Measurements from ENCODE around the gene SBF1. TPM values are rescaled to one million over a fixed set of nuclear protein-coding genes. Genes with fewer than 3 reads are reported as not detected.

Gene SBF1
- total and polyA plus RNA-seq, 4 donors, result 30.1 to 76.9 (median 34.2) TPM

DNA sequence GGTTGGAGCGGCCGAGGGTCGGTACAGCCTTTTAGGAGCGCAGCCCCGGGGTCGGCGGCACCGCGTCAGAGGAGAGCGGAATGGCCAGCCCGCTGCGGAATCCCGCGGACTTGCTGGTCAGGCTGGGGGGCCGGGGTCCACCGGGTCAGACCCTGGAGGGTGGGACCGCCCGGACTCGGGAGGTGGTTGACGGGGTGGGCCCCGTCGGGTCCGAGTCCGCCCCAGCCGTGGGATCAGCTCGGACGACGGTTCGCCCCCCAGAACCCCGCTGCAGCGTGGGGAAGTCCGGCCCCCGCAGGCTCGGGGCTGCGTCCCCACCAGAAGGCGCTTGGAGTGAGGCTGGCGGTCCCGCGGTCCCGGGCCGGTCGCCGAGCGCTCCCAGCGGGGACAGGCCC lies 6.2 kb upstream of the SBF1 start:
- peaks cover 0 to 34% (median 20%) of the 10 kb centered on the region in 3 donors for H3K27me3 ChIP-seq (ENCODE audit: control insufficient read depth in 3 of 3, insufficient read depth in 3 of 3, low read length in 2 of 3)
- H3K4me1 ChIP-seq (ENCODE audit: control insufficient read depth in 5 of 5, insufficient read depth in 5 of 5, low read length in 5 of 5), result peaks cover 0 to 5% (median 0%) of the 10 kb centered on the region in 5 donors
- no peak overlapping the region for H3K9ac ChIP-seq (ENCODE audit: insufficient read depth in 1 of 2, low read length in 2 of 2)

DNA sequence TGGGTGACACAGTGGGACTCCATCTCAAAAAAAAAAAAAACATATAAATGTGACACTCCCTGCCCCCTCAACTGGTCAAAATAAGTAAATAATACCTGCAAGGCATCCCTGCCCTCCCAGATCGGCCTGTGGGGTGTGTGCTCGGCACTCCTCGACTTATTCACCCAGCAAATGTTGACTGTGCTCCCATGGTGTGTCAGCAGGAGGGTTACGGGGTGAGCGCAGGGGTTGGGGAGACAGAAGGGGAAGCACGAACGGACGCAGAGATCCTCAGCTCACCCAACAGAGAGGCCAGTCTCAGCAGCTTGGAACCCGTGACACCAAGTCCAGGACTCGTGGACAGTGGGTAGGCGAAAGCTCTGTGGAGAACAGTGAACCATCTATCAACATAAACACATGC lies 4.9 kb upstream of the SBF1 start:
- no peak for DNase-seq
- Histone ChIP-seq H3K27me3 (ENCODE audit: control insufficient read depth in 3 of 3, insufficient read depth in 3 of 3, low read length in 2 of 3) (peaks cover 0 to 34% (median 20%) of the 10 kb centered on the region in 3 donors), H3K9me3 (ENCODE audit: control insufficient read depth in 4 of 4, insufficient read depth in 3 of 4, low read length in 3 of 4) (no peaks in the 10 kb centered on the region), H3K4me3 (no peak overlapping the region), H3K36me3 (ENCODE audit: control insufficient read depth in 4 of 4, insufficient read depth in 4 of 4, low read length in 4 of 4) (no peaks in the 10 kb centered on the region), H3K4me1 (ENCODE audit: control insufficient read depth in 5 of 5, insufficient read depth in 5 of 5, low read length in 5 of 5) (peaks cover 0 to 11% (median 4%) of the 10 kb centered on the region in 5 donors), H3K9ac (ENCODE audit: insufficient read depth in 1 of 2, low read length in 2 of 2) (no peak overlapping the region), H3K27ac (ENCODE audit: low read depth in 1 of 2, low read length in 1 of 2) (no peak overlapping the region)
- WGBS, 2 donors, result 64 to 68% methylated on average over 11 of the region's 11 CpGs
- TF ChIP-seq, protein P1, sequence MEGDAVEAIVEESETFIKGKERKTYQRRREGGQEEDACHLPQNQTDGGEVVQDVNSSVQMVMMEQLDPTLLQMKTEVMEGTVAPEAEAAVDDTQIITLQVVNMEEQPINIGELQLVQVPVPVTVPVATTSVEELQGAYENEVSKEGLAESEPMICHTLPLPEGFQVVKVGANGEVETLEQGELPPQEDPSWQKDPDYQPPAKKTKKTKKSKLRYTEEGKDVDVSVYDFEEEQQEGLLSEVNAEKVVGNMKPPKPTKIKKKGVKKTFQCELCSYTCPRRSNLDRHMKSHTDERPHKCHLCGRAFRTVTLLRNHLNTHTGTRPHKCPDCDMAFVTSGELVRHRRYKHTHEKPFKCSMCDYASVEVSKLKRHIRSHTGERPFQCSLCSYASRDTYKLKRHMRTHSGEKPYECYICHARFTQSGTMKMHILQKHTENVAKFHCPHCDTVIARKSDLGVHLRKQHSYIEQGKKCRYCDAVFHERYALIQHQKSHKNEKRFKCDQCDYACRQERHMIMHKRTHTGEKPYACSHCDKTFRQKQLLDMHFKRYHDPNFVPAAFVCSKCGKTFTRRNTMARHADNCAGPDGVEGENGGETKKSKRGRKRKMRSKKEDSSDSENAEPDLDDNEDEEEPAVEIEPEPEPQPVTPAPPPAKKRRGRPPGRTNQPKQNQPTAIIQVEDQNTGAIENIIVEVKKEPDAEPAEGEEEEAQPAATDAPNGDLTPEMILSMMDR (IDR thresholded peaks at IDR 0.05; ENCODE audit: control extremely low read depth, extremely low read depth), result no peak
- ATAC-seq (ENCODE audit: insufficient read depth, low FRiP score), result no peak

More for the DNA sequence above, 6.2 kb upstream of the SBF1 start:
- TF ChIP-seq, protein P1 (IDR thresholded peaks at IDR 0.05; ENCODE audit: control extremely low read depth, extremely low read depth), result no peak
- DNase-seq, result no peak
- no peaks in the 10 kb centered on the region for H3K36me3 ChIP-seq (ENCODE audit: control insufficient read depth in 4 of 4, insufficient read depth in 4 of 4, low read length in 4 of 4)
- 4 to 6% methylated on average over 40 to 45 of the region's 45 CpGs for WGBS, 2 donors
- ATAC-seq (ENCODE audit: insufficient read depth, low FRiP score), result no peak
- peak overlapping the region; percentile 29 for H3K4me3 ChIP-seq
- H3K9me3 ChIP-seq (ENCODE audit: control insufficient read depth in 4 of 4, insufficient read depth in 3 of 4, low read length in 3 of 4), result no peaks in the 10 kb centered on the region
- H3K27ac ChIP-seq (ENCODE audit: low read depth in 1 of 2, low read length in 1 of 2), result no peak overlapping the region

DNA sequence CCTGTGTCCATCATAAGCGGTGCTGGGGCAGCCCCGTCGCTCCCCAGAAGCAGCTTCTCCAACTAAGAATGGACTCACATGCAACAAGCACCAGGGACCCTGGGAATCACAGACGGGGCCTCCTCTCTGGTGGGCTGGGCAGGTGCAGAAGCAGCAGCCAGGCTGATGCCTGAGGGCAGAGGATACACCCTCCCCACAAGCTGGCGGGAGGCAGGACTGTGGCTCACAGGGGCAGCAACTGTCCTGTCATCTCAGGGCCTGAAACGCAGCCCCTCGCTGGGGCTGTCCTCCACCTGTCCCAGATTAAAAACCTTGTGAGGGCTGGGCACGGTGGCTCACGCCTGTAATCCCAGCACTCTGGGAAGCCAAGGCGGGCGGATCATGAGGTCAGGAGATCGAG lies 3.1 kb upstream of the SBF1 start:
- H3K27me3 ChIP-seq (ENCODE audit: control insufficient read depth in 3 of 3, insufficient read depth in 3 of 3, low read length in 2 of 3), result peaks cover 0 to 28% (median 18%) of the 10 kb centered on the region in 3 donors
- no peak overlapping the region for H3K9ac ChIP-seq (ENCODE audit: insufficient read depth in 1 of 2, low read length in 2 of 2)
- no peak overlapping the region for H3K27ac ChIP-seq (ENCODE audit: low read depth in 1 of 2, low read length in 1 of 2)
- H3K36me3 ChIP-seq (ENCODE audit: control insufficient read depth in 4 of 4, insufficient read depth in 4 of 4, low read length in 4 of 4), result no peaks in the 10 kb centered on the region
- H3K4me3 ChIP-seq, result no peak overlapping the region
- ATAC-seq (ENCODE audit: insufficient read depth, low FRiP score) (no peak), DNase-seq (no peak)
- H3K4me1 ChIP-seq (ENCODE audit: control insufficient read depth in 5 of 5, insufficient read depth in 5 of 5, low read length in 5 of 5), result peaks cover 8 to 23% (median 10%) of the 10 kb centered on the region in 5 donors
- WGBS, 2 donors, result 91 to 93% methylated on average over 12 of the region's 12 CpGs
- TF ChIP-seq, protein P1 (IDR thresholded peaks at IDR 0.05; ENCODE audit: control extremely low read depth, extremely low read depth), result no peak
- no peaks in the 10 kb centered on the region for H3K9me3 ChIP-seq (ENCODE audit: control insufficient read depth in 4 of 4, insufficient read depth in 3 of 4, low read length in 3 of 4)

DNA sequence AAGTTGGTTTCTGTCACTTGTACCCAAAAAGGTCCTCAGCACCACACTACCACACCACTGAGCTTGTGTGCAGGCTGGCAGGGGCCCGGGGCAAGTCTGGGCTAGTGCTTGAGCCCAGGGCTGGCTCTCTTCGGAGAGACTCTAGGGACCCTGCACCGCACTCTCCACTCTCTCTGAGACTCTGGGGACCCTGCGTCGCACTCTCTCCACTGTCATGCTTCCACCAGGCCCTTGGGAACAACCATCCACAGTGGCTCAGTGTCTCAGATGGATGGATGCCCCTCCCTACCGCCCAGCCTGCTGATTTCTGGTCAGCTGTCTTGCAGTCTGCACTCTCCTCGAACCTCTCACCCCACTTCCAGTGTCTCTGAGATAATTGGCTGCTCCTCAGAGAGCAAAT lies 2.0 kb upstream of the SBF1 start:
- ATAC-seq (ENCODE audit: insufficient read depth, low FRiP score) (no peak), DNase-seq (no peak)
- H3K9me3 ChIP-seq (ENCODE audit: control insufficient read depth in 4 of 4, insufficient read depth in 3 of 4, low read length in 3 of 4), result no peaks in the 10 kb centered on the region
- H3K4me3 ChIP-seq, result no peak overlapping the region
- TF ChIP-seq, protein P1 (IDR thresholded peaks at IDR 0.05; ENCODE audit: control extremely low read depth, extremely low read depth), result no peak
- H3K36me3 ChIP-seq (ENCODE audit: control insufficient read depth in 4 of 4, insufficient read depth in 4 of 4, low read length in 4 of 4), result peaks cover 0 to 2% (median 0%) of the 10 kb centered on the region in 4 donors
- WGBS, 2 donors, result 79 to 88% methylated on average over 7 of the region's 7 CpGs
- peaks cover 0 to 23% (median 13%) of the 10 kb centered on the region in 3 donors for H3K27me3 ChIP-seq (ENCODE audit: control insufficient read depth in 3 of 3, insufficient read depth in 3 of 3, low read length in 2 of 3)
- peaks cover 8 to 21% (median 10%) of the 10 kb centered on the region in 5 donors for H3K4me1 ChIP-seq (ENCODE audit: control insufficient read depth in 5 of 5, insufficient read depth in 5 of 5, low read length in 5 of 5)
- H3K9ac ChIP-seq (ENCODE audit: insufficient read depth in 1 of 2, low read length in 2 of 2), result no peak overlapping the region
- H3K27ac ChIP-seq (ENCODE audit: low read depth in 1 of 2, low read length in 1 of 2), result no peak overlapping the region
